Sigmoid colon (tissue), 4 donors: ENCODE results near the gene RASSF10.
"Not testable (repeated sequence)": the region's sequence is repeated elsewhere in the genome, so short reads cannot be mapped to it uniquely, and the experiment has no call there.

Experiments used
- EP300 ChIP-seq, 4 donors: sonication (generic); formaldehyde crosslinking; IDR thresholded peaks; one replicate each; pipeline ENCODE4 v1.6.1; 2017; ENCODE audit warnings: antibody characterized with exemption in 4 of 4
- POLR2A ChIP-seq, 2 donors: fragments of 450-650 bp; IDR thresholded peaks; one replicate each; pipeline ENCODE4 v1.6.1; 2016; ENCODE audit warnings: antibody characterized with exemption in 2 of 2, mild to moderate bottlenecking in 2 of 2, moderate library complexity in 2 of 2
- POLR2AphosphoS5 ChIP-seq, 4 donors: sonication (generic); formaldehyde crosslinking; IDR thresholded peaks; one replicate each; pipeline ENCODE4 v1.6.1; 2017; ENCODE audit warnings: antibody characterized with exemption in 4 of 4
- TF ChIP-seq, protein P1 (sequence below), 4 experiments: fragments of 450-650 bp in 3 of 4; fragments of 200-600 bp in 1 of 4; IDR thresholded peaks; one replicate each; pipeline ENCODE4 v1.5.1; 2016 to 2019; ENCODE audit warnings: antibody characterized with exemption in 4 of 4, mild to moderate bottlenecking in 3 of 4, moderate library complexity in 2 of 4

DNA sequence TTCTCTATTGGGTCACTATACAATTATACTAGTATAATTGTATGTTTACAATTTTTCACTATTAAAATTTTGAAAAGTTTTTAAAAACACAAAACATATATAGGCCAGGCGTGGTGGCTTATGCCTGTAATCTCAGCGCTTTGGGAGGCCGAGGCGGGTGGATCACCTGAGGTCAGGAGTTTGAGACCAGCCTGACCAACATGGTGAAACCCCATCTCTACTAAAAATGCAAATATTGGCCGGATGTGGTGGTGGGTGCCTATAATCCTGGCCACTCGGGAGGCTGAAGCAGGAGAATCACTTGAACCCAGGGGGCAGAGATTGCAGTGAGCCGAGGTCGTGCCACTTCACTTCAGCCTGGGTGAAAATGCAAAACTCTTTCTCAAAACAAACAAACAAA, 36.0 kb downstream of the RASSF10 start:
- TF ChIP-seq, protein P1, sequence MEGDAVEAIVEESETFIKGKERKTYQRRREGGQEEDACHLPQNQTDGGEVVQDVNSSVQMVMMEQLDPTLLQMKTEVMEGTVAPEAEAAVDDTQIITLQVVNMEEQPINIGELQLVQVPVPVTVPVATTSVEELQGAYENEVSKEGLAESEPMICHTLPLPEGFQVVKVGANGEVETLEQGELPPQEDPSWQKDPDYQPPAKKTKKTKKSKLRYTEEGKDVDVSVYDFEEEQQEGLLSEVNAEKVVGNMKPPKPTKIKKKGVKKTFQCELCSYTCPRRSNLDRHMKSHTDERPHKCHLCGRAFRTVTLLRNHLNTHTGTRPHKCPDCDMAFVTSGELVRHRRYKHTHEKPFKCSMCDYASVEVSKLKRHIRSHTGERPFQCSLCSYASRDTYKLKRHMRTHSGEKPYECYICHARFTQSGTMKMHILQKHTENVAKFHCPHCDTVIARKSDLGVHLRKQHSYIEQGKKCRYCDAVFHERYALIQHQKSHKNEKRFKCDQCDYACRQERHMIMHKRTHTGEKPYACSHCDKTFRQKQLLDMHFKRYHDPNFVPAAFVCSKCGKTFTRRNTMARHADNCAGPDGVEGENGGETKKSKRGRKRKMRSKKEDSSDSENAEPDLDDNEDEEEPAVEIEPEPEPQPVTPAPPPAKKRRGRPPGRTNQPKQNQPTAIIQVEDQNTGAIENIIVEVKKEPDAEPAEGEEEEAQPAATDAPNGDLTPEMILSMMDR (IDR thresholded peaks at IDR 0.05) = not testable (repeated sequence)
- TF ChIP-seq POLR2AphosphoS5, POLR2A, EP300 (IDR thresholded peaks at IDR 0.05): not testable (repeated sequence)
